Activated CD4-positive, CD25-positive, alpha-beta regulatory T cell treated with anti-CD3 and anti-CD28 coated beads, Interleukin-2, amount 50 U/mL, for 16 hours (primary cell): Measurements from ENCODE around the gene ZNF782.
"Not testable (repeated sequence)": the region's sequence is repeated elsewhere in the genome, so short reads cannot be mapped to it uniquely, and the experiment has no call there.

ENCODE experiments used
- DNase-seq: peaks from one replicate; pipeline ENCODE4 v3.0.0-alpha.2; 2020; ENCODE audit warnings: low read depth, low spot score

The ZNF782 gene

DNA sequence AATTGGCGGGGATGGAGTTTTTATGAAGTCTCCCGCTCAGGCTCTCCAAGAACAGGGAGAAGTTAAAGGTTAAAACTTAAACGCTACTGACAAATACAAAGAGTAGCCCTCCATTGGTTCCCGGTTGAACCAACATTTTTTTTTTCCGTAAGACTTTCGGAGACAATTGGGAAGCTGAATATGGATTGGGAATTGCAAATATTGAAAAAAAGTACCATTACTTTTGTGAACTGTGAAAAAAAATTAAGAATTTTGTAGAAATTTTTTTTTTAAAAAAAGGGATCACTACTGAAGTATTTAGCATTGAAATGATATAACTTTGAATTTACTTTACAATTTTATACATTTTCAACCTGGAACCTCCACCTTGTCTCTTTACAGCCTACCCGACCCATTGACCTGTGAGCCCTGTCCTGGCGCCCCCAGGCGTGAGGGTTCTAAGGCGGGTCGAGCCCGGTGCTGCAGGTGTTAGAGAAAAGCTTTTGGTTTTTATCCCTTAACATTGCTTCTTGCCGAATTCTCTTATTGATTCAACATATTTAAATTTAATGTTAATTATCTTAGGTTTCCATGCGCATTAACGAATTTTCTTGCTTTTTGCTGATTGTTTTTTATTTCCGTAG is 448 bp upstream of the ZNF782 start:
- no peak for DNase-seq

DNA sequence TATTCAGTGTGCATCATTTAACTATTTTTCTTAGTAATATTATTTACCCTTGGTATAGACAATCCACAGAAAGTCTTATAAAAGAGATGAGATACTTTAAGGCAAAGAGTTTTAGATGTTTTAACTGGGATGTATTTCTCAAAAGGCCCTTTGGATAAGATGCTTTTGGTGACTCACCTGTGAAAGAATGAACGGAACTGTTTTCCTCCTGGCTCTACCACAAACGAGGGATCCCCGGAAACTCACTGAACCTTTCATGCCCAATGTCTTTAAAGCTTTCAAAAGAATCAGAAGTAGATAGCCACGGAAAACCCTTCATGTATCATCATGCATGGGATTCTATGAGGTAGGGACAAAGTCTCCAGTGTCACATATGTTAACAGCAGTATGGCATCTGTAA is 1.6 kb downstream of the ZNF782 start:
- no peak for DNase-seq

DNA sequence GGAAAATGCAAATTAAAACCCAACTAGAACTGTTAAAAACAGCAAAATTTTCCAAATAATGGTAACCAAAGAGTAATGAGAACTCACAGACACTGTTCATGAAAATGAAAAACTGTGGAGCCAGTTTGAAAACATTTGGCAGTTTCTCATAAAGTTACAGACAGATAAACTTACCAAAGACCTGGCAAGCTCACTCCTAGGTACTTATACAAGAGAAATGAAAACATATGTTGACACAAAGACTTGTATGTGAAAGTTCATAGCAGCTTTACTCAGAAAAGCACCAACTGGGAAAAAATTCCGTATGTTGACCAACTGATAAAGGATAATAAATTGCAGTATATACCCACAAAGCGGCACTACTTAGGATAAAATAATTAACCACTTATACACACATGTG is 10.3 kb downstream of the ZNF782 start:
- DNase-seq: no peak

DNA sequence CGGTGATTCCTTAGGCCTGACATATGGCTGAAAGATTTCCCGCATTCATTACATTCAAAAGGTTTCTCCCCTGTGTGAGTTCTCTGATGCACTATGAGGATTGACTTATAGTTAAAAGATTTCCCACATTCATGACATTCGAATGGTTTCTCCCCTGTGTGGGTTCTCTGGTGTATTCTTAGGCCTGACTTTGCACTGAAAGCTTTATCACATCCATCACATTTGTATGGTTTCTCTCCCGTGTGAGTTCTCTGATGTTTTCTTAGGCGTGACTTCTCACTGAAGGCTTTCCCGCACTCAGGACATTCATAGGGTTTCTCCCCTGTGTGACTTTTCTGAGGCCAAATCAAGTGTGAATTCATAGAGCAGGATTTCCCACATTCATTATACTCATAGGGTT is 35.8 kb downstream of the ZNF782 start:
- no peak for DNase-seq

- DNase-seq: no peak
Measured at GRCh38 chr9:96817973-96818372, 36.3 kb downstream of the ZNF782 start.

DNA sequence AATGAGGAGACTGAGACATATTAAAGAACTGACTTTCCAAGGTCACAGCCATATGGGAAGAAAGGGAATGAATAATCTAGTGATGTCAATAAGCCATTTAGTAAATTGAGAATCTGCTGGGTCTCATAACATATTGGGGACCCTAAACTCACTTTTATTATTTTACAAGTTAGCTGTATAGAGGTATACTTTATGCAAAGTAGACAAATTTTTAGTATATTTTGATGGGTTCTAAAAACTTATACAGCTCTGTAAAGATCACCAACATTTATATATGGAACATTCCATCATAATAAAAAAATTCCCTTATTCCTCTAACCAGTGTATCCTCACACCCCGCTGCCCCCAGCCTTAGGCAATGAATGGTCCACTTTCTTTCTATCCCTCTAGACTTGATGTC is 40.7 kb downstream of the ZNF782 start:
- no peak for DNase-seq

DNA sequence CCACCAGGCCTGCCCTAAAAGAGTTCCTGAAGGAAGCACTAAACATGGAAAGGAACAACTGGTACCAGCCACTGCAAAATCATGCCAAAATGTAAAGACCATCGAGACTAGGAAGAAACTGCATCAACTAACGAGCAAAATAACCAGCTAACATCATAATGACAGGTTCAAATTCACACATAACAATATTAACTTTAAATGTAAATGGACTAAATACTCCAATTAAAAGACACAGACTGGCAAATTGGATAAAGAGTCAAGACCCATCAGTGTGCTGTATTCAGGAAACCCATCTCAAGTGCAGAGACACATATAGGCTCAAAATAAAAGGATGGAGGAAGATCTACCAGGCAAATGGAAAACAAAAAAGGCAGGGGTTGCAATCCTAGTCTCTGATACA is 55.4 kb downstream of the ZNF782 start:
- DNase-seq: not testable (repeated sequence)

- DNase-seq: no peak
Measured at GRCh38 chr9:96784021-96784420, 70.3 kb downstream of the ZNF782 start.

GRCh38 chr9:96782235-96782634 is 72.1 kb downstream of the ZNF782 start:
- no peak for DNase-seq

- DNase-seq: no peak
Measured at GRCh38 chr9:96781552-96781951, 72.8 kb downstream of the ZNF782 start.

GRCh38 chr9:96779089-96779488 is 75.2 kb downstream of the ZNF782 start:
- no peak for DNase-seq

- no peak for DNase-seq
Measured at GRCh38 chr9:96777426-96777864, 76.9 kb downstream of the ZNF782 start.

GRCh38 chr9:96771124-96771523 is 83.2 kb downstream of the ZNF782 start:
- DNase-seq: no peak

- DNase-seq: no peak
Measured at GRCh38 chr9:96769989-96770388, 84.3 kb downstream of the ZNF782 start.
